Measurements from ENCODE around the gene PRKCD. TPM values are rescaled to one million over a fixed set of nuclear protein-coding genes. Genes with fewer than 3 reads are reported as not detected.

PRKCD gene
- total and polyA plus RNA-seq, 9 of the 15 experiments (the other 6 are each of a cell fraction or from before 2014, with no cell fraction given): 2.5 to 19.5 (median 6.1) TPM

- TF ChIP-seq RCOR1 (IDR thresholded peaks at IDR 0.05; ENCODE audit: borderline replicate concordance in 1 of 2, low read depth in 2 of 2, low read length in 2 of 2) (0 out of 4 replicates have a peak, but pooled peaks of 1 of the 2 experiments have one; percentile 18), ZNF282 (CRISPR knock-in tag; IDR thresholded peaks at IDR 0.05) (no peak), ATF7 (IDR thresholded peaks at IDR 0.05) (0 out of 2 replicates have a peak, but pooled peaks have one; percentile 15), JUND (IDR thresholded peaks at IDR 0.05; ENCODE audit: borderline replicate concordance, low read depth, low read length) (0 out of 2 replicates have a peak, but pooled peaks have one; percentile 22), JUND (tag; IDR thresholded peaks at IDR 0.05; ENCODE audit: borderline replicate concordance, low read depth, low read length) (no peak), ESRRA (IDR thresholded peaks at IDR 0.05; ENCODE audit: borderline replicate concordance, low read depth) (peak; percentile 12; the same call in 1 of the 2 replicates), E2F8 (IDR thresholded peaks at IDR 0.05; ENCODE audit: low read depth, partially characterized antibody) (no peak), ZNF263 (CRISPR knock-in tag; IDR thresholded peaks at IDR 0.05; ENCODE audit: borderline replicate concordance) (peak; percentile 30; the same call in 1 of the 2 replicates), ARID2 (IDR thresholded peaks at IDR 0.05) (peak; percentile 57; the same call in 1 of the 2 replicates), GTF2B (IDR thresholded peaks at IDR 0.05; ENCODE audit: extremely low read depth, insufficient read length) (no peak), STAG1 (CRISPR knock-in tag; IDR thresholded peaks at IDR 0.05; ENCODE audit: borderline replicate concordance) (peak; percentile 53; the same call in 1 of the 2 replicates), SMC3 (conservative IDR thresholded peaks at IDR 0.05; ENCODE audit: insufficient read depth, low read depth, low read length) (peak; percentile 62)
- TF ChIP-seq, protein P1, sequence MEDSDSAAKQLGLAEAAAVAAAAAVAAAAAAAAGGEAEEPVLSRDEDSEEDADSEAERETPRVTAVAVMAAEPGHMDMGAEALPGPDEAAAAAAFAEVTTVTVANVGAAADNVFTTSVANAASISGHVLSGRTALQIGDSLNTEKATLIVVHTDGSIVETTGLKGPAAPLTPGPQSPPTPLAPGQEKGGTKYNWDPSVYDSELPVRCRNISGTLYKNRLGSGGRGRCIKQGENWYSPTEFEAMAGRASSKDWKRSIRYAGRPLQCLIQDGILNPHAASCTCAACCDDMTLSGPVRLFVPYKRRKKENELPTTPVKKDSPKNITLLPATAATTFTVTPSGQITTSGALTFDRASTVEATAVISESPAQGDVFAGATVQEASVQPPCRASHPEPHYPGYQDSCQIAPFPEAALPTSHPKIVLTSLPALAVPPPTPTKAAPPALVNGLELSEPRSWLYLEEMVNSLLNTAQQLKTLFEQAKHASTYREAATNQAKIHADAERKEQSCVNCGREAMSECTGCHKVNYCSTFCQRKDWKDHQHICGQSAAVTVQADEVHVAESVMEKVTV (CRISPR knock-in tag; IDR thresholded peaks at IDR 0.05): peak; percentile 74
- TF ChIP-seq, protein P2, sequence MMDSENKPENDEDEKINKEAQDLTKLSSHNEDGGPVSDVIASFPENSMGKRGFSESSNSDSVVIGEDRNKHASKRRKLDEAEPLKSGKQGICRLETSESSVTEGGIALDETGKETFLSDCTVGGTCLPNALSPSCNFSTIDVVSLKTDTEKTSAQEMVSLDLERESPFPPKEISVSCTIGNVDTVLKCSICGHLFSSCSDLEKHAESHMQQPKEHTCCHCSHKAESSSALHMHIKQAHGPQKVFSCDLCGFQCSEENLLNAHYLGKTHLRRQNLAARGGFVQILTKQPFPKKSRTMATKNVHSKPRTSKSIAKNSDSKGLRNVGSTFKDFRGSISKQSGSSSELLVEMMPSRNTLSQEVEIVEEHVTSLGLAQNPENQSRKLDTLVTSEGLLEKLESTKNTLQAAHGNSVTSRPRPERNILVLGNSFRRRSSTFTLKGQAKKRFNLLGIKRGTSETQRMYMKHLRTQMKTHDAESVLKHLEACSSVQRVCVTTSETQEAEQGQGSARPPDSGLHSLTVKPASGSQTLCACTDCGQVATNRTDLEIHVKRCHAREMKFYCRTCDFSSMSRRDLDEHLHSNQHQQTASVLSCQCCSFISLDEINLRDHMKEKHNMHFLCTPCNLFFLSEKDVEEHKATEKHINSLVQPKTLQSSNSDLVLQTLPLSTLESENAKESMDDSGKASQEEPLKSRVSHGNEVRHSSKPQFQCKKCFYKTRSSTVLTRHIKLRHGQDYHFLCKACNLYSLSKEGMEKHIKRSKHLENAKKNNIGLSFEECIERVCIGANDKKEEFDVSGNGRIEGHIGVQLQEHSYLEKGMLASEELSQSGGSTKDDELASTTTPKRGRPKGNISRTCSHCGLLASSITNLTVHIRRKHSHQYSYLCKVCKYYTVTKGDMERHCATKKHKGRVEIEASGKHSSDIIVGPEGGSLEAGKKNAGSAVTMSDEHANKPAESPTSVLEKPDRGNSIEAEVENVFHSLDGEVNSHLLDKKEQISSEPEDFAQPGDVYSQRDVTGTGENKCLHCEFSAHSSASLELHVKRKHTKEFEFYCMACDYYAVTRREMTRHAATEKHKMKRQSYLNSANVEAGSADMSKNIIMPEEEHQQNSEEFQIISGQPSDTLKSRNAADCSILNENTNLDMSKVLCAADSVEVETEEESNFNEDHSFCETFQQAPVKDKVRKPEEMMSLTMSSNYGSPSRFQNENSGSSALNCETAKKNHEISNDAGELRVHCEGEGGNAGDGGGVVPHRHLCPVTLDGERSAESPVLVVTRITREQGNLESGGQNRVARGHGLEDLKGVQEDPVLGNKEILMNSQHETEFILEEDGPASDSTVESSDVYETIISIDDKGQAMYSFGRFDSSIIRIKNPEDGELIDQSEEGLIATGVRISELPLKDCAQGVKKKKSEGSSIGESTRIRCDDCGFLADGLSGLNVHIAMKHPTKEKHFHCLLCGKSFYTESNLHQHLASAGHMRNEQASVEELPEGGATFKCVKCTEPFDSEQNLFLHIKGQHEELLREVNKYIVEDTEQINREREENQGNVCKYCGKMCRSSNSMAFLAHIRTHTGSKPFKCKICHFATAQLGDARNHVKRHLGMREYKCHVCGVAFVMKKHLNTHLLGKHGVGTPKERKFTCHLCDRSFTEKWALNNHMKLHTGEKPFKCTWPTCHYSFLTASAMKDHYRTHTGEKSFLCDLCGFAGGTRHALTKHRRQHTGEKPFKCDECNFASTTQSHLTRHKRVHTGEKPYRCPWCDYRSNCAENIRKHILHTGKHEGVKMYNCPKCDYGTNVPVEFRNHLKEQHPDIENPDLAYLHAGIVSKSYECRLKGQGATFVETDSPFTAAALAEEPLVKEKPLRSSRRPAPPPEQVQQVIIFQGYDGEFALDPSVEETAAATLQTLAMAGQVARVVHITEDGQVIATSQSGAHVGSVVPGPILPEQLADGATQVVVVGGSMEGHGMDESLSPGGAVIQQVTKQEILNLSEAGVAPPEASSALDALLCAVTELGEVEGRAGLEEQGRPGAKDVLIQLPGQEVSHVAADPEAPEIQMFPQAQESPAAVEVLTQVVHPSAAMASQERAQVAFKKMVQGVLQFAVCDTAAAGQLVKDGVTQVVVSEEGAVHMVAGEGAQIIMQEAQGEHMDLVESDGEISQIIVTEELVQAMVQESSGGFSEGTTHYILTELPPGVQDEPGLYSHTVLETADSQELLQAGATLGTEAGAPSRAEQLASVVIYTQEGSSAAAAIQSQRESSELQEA (IDR thresholded peaks at IDR 0.05; ENCODE audit: low read depth): no peak
These were observed 47.0 kb upstream of the PRKCD start (continued) for GRCh38 chr3:53114011-53114400.
